HuH-7 (cell line): ENCODE data around the gene KRTAP5-3.
"Not testable (repeated sequence)": the region's sequence is repeated elsewhere in the genome, so short reads cannot be mapped to it uniquely, and the experiment has no call there.

Experiments used
- DNase-seq: peaks from one replicate; pipeline ENCODE4 v3.0.0; 2011; ENCODE audit warnings: low spot score

Gene KRTAP5-3

DNA sequence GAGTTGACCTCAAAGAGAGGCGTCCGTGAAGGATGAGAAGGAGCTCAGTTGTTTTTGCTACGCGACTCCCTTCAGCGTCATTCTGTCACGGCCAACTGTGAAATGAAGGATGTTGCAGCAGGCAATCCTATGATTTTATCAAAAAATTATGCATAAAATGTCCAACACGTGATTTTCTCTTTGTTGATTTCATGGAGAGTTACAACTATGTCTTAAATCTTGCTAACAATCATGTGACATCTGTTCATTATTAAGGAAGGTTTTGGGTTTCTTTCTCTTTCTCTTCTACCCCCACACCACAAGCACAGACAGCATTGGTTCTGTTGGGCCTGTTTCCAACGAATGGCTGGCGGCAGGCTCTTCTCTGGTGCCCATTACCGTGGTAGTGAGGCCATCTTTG lies 10.0 kb upstream of the KRTAP5-3 start:
- no peak for DNase-seq

DNA sequence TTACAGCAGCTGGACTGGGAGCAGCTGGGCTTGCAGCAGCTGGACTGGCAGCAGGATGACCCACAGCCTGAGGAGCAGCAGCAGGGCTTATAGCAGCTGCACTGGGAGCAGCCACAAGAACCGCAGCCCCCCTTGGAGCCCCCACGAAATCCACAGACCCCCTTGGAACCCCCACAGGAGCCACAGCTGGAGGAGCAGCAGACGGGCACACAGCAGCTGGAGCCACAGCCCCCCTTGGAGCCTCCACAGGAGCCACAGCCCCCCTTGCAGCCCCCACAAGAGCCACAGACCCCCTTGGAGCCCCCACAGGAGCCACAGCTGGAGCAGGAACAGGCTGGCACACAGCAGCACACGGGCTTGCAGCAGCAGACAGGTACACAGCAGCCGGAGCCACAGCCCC lies 362 bp downstream of the KRTAP5-3 start:
- not testable (repeated sequence) for DNase-seq

DNA sequence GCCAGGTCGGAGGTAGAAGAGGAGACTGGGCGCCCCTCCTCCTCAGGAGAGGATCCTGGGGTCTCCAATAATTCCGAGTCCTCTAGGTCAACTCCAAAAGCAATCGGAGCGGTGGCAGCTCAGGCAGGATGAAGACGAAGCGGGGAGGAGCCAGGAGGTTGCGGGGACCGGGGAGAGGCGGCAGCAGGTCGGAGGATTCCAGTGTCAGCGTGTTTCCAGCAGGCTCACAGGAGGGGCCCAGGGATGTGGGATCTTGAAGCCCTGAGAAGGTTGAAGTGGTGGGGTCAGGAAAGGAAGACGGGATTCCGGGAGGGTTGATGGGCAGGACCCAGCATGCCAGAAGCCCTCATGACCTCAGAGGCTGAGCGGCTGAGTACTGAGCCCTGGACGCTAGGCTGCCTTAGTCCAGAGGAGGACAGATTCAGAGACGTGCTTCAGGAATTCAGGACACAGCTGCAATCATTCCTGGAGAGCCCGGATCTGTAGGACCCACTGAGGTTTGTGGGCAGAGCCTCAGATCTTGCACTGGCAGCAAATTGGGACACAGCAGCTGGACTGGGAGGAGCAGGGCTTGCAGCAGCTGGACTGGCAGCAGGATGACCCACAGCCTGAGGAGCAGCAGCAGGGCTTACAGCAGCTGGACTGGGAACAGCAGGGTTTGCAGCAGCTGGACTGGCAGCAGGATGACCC lies 962 bp downstream of the KRTAP5-3 start:
- DNase-seq, result not testable (repeated sequence)

DNA sequence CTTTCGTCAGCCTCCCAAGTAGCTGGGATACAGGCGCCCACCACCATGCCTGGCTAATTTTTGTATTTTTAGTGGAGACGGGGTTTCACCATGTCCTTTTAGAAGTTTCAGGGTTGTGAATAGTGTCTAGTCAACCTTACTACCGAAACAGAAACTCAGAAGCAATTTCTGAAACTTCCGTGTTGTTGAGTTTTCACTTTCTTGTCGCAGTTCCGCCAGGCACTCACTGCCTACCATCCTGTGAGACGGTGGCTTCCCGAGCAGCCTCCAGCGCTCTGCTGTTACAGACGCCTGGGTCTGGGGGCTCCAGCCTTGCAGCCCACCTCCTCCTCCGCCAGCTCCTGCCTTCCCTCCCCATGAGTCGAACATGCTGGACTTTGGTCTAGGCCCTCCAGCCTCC lies 2.3 kb downstream of the KRTAP5-3 start:
- not testable (repeated sequence) for DNase-seq

DNA sequence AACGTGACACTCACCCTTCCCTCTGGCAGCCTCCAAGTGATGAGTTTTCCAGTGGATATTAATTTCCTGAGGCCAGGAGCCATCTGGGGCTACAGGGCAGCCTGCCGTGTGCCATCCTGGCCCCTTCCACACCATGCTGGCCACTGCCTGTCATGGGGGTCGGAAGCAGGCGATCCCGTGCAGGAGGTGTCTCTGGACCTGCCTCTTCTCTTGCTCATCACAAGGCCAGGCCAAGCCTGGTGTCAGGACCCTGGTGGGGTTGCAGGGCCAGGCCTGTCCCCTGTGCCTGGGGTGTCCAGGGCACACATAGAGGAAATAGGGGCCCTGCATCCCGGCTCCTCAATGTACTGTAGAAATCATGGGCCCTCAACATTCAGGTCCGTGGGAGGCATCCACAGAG lies 3.6 kb downstream of the KRTAP5-3 start:
- no peak for DNase-seq

DNA sequence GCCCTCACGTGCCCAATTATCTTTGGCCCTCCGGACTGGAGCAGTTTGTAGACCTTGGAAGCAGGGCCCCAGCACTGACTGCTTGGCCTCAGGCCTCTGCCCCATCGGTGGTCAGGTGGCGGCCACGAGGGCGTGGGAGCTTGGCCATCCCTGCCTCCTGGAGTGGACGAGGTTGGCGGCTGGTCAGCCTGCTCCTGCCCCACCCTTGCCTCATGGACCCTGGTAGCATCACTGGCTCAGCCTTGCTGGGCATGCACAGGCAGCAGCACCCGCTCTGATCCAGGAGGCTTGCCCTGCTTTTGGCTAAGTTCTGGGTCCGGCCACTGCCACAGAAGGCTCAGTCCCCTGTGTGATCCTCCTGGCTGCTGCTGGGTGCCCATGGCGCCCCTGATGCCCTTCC lies 4.1 kb downstream of the KRTAP5-3 start:
- DNase-seq, result no peak

DNA sequence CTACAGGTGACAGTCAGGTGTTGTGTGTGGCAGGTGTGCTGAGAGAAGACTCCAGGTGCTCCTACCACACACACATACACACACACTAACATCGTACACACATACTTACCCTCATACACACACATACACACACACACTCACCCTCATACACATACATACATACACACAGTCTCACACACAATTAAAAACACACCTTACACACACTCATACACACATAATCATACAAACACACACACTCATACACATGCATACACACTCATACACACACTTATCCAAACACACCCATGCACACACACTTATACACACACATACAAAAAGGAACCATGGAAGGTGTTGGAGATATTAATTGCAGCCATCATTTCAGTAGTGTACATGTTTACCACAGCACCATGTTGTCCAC lies 4.6 kb downstream of the KRTAP5-3 start:
- DNase-seq, result no peak

DNA sequence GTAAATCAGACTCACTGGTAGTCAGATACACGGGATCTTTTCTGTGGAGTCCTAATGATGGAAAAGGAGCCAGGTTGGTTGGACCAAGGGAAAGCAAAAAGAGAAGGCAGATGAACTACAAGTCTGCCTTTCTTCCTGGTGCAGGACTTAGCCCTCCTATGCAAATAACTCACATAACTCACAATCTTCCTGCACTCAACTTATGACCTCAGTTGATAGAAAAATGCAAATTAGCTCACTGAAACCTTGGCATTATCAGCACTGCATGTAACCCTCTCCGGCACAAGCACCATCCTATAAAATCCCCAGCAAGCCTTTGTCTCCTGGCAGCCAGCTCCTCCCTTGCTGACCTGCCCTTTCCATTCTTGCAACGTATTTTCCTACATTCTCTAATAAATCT lies 6.6 kb downstream of the KRTAP5-3 start:
- DNase-seq, result not testable (repeated sequence)

DNA sequence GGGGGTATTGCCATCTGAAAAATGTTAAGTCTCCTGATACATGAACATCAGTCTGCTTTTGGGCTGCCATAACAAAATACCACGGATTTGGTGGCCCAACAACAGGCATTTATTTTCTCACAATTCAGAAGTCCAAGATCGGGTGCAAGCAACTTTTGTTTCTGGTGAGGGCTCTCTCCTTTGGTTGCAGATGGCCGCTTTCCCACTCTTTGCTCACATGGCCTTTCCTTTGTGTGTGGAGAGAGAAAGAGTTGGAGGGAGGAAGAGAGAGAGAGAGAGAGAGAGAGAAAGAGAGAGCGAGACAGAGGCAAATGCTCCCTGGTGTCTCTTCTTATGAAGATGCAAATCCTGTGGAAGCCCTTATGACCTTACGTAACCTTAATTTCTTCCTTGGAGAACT lies 7.6 kb downstream of the KRTAP5-3 start:
- DNase-seq, result no peak

DNA sequence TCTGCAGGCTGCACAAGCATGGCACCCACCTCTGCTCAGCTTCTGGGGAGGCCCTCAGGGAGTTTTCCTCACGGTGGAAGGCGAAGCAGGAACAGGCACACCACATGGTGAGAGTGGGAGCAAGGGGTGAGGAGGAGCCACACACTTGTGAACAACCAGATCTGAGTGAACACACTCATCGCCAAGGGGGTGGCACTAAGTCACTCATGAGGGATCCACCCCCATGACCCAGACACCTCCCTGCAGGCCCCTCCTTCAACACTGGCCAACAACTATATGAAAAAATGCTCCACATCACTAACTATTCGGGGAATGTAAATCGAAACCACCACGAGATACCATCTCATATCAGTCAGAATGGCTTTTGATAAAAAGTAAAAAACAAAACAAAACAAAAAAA lies 9.4 kb downstream of the KRTAP5-3 start:
- DNase-seq, result no peak

DNA sequence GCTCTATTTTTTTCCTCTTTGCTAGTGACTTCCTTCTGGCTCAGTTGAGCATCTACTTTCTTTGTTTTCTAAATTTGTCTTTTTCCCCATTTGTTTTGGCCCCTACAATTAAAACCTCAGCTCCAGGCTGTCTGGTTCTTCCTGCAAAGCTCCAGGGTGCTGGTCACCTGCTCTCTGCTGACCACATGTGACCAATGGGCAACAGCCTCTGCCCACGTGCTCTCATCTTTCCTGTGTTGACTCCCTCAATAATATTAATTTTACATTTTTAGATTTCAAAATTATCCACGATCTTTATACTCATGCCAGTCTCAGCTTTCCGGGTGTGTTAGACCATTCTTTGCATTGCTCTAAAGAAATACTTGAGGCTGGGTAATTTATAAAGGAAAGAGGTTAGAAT lies 9.9 kb downstream of the KRTAP5-3 start:
- DNase-seq, result not testable (repeated sequence)

DNA sequence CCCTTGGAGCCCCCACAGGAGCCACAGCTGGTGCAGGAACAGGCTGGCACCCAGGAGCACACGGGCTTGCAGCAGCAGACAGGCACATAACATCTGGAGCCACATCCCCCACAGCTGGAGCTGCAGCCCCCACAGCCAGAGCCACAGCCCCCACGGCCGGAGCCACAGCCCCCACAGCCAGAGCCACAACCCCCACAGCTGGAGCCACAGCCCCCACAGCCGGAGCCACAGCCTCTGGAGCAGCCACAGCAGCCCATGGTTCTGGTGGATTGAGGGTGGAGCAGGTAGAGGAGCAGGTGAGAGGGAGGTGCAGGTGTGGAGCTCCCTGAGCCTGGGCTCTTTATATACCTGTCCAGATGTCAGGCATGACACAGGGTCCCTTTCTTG lies 10.3 kb downstream of the KRTAP5-3 start, which contains the start of gene KRTAP5-2:
KRTAP5-2 (minus strand) TSS at position 301 of the 387 bp plus-strand sequence; CDS start at position 257, 44 bp downstream.
- no peak for DNase-seq

DNA sequence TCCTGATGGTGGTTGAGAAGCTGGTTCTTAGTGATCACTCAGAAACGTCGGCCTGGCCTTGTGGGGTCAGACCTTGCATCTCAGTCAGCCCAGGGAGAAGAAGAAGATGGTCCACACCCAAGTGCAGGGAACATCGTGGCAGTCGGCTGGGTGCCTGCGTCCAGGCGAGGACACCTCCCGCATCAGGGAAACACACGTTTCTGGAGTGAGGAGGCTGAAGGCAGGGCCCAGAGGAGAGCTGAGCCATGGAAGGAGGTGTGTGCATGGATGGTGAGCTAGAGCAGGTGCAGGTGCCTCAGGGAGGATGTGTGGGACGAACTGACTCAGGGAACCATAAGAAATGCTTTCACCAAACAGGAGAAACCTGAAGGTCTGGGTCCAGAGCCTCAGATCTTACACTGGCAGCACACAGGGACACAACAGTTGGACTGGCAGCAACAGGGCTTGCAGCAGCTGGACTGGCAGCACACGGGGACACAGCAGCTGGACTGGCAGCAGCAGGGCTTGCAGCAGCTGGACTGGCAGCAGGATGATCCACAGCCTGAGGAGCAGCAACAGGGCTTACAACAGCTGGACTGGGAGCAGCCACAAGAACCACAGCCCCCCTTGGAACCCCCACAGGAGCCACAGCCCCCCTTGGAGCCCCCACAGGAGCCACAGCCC lies 10.8 kb downstream of the KRTAP5-3 start:
- no peak for DNase-seq

DNA sequence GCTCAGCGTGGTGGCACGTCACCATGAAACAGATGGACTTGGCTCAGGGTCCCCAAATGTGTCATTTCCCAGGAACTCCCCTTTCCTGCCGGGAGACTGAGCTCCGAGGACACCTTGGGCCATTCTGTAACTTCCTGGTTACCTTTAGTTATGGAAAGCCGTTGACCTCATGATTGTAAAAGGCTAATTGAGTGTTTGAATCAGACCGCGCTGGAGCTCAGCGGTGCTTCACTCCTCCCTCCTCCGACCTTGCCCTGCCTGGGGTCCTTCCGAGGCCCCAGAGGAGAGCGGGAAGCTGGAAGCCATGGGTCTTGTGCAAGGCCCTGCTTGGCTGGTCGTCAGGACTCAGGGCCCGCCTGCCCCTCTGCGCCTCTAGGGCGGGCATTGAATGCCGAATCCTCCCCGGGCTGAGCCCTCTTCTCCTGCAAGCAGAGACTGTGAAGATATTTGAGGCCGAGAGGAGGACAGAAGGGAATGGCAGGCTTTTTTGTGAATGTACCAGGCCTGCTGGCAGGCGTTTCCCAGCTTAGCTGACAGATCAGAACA lies 11.6 kb downstream of the KRTAP5-3 start:
- DNase-seq, result not testable (repeated sequence)

DNA sequence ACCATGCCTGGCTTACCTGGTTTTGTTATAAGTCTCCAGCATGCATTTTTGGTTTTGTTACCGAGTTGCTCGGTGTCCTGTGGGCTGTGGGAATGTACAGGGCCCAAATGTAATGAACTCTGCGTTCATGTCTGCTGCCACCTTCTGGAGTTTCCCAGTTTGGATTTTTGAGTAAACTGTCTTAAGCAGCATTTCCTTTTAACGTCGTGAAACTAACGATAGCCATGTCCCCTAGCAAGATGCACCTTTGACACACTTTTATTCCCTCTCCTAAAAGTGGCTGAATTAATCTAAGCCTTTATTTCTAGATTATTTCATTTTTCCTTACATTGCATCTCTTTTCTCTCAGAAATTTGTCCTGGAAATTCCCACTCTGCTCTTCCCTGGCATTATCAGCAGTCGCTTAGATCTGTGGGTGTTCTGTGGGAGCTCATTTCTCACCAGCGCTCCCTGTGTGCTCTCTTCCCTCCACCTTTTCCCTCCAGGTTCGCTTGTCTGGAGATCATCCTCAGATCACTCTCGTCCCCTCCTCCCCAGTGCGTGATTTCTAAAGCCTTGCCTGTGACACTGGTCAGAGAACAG lies 12.2 kb downstream of the KRTAP5-3 start:
- not testable (repeated sequence) for DNase-seq

DNA sequence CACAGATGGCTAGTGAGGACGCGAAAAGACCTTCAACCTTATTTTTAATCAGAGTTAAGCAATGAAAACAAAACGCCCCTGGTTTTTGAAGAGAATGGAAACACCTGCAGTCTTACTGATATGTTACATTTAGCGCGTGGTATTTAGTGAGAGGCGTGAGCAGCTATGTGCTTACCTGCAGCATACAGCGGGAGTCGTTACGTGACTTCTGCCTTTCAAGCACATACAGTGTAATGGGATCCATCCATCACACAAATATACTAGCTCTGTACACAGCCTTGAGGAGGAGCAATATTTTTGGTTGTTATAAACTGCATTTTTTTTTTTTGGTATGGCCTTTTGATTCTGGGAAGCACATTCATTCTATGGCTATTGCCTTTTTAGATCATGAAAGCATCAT lies 15.6 kb downstream of the KRTAP5-3 start:
- no peak for DNase-seq

DNA sequence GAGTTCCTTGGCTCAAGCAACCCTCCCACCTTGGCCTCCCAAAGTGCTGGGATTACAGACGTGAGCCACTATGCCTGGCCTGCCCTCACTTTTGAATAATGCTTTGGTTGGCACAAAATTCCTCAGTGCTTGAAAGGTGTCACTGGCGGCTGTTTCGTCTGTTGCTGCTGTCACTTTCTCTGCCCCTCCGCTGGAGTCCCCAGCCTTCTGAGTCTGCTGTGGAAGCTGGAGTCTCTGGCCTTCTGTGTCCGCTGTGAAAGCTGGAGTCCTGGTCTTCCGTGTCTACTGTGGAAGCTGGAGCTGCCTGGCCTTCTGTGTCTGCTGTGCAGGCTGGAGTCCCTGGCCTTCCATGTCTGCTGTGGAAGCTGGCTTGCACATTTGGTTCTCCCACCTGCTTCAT lies 18.3 kb downstream of the KRTAP5-3 start:
- no peak for DNase-seq

DNA sequence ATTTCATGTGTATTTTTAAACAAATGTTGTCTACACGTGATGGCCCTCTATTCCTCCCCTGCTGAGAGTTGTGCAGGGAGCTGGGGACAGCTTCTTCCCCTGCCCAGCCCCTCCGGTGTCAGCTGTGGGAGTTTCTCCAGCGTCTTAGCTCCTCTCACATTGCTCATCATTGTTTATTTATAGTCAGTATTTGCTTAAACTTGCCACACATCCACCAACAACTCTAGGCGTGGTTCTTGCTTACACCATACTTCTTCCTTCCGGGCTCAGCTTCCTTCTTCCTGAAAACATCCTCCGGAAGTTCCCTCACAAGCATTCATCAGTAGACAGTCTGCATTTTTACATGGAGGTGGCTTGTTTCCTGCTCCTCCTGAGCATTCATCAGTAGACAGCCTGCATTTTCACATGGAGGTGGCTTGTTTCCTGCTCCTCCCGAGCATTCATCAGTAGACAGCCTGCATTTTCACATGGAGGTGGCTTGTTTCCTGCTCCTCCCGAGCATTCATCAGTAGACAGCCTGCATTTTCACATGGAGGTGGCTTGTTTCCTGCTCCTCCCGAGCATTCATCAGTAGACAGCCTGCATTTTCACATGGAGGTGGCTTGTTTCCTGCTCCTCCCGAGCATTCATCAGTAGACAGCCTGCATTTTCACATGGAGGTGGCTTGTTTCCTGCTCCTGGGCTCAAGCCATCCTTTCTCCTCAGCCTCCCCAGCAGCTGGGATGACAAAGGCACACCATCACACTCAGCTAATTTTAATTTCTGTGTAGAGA lies 18.9 kb downstream of the KRTAP5-3 start:
- not testable (repeated sequence) for DNase-seq

DNA sequence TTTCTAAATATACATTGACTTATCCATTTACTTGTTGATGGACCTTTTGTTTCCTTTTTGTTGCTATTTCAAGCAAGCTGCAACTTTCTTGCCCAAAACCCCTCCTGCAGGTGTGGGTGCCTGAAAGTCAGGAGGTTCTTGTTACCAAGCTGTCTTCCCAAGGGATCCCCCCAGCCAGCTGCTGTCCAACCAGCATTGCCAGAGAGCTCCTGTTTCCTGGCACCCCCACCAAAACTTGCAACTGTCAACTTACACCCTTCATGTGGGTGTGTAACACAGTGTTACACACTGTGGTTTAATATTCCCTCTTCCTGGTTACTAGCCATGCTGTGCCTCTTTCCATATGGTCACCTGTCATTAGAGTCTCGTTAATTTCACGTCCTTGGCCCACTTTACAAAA lies 21.6 kb downstream of the KRTAP5-3 start:
- DNase-seq, result no peak

DNA sequence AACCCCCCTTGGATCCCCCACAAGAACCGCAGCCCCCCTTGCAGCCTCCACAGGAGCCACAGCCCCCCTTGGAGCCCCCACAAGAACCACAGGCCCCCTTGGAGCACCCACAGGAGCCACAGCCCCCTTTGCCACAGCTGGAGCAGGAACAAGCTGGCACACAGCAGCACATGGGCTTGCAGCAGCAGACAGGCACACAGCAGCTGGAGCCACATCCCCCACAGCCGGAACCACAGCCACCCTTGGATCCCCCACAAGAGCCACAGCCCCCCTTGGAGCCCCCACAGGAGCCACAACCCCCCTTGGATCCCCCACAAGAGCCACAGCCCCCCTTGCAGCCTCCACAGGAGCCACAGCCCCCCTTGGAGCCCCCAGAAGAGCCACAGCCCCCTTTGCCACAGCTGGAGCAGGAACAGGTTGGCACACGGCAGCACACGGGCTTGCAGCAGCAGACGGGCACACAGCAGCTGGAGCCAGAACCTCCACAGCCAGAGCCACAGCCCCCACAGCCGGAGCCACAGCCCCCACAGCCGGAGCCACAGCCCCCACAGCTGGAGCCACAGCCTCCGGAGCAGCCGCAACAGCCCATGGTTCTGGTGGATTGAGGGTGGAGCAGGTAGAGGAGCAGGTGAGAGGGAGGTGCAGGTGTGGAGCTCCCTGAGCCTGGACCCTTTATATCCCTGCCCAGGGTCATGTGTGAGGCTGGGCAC lies 23.4 kb downstream of the KRTAP5-3 start, which contains the start of gene KRTAP5-1:
KRTAP5-1 (minus strand) TSS at position 623 of the 710 bp plus-strand sequence; CDS start at position 589, 34 bp downstream.
- not testable (repeated sequence) for DNase-seq

DNA sequence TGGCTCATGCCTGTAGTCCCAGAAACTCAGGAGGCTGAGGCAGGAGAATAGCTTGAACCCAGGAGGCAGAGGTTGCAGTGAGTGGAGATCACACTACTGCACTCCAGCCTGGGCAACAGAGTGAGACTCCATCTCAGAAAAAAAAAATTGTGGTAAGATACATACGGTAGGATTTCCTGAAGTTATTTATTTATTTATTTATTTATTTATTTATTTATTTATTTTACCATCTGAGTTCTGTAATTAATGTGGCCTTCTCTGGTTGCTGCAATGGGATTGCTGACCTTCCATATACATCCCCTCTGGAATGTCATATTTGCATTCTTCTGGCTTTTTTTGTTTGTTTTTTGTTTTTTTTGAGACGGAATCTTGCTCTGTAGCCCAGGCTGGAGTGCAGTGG lies 25.4 kb downstream of the KRTAP5-3 start:
- not testable (repeated sequence) for DNase-seq
